ENCODE measurements around the gene RGS4.

DNA sequence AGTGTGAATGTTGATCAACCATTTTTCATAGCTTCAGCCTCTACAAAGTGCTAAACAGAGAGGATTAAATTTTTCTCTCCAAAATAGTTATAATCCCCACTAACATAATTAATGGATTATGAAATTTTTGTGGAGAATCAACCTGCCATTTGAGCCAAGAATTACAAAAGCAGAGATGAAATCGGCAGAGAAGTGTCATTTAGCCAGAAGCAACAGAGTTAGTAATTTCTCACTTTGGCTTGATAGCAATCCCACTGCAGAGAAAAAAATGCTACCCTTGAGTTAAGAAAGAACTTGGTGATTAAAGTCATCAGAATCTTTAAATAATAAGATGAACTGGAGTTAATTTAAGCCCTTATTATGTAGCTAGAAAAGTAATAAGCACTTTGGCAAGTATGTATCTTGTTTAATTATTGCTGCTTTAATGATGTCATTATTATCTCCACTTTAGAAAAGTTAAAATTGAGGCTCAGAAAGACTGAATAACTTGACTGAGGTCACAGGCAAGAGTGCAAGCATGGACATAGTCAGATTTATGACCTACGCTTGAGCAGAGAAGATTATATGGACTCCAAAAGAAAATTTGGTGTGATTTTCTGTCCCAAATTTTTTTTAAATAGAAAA lies 37.3 kb downstream of the RGS4 start:
- TF ChIP-seq, protein P1, sequence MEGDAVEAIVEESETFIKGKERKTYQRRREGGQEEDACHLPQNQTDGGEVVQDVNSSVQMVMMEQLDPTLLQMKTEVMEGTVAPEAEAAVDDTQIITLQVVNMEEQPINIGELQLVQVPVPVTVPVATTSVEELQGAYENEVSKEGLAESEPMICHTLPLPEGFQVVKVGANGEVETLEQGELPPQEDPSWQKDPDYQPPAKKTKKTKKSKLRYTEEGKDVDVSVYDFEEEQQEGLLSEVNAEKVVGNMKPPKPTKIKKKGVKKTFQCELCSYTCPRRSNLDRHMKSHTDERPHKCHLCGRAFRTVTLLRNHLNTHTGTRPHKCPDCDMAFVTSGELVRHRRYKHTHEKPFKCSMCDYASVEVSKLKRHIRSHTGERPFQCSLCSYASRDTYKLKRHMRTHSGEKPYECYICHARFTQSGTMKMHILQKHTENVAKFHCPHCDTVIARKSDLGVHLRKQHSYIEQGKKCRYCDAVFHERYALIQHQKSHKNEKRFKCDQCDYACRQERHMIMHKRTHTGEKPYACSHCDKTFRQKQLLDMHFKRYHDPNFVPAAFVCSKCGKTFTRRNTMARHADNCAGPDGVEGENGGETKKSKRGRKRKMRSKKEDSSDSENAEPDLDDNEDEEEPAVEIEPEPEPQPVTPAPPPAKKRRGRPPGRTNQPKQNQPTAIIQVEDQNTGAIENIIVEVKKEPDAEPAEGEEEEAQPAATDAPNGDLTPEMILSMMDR (IDR thresholded peaks at IDR 0.05; ENCODE audit: borderline replicate concordance, extremely low read depth, low read length, poor library complexity, severe bottlenecking) = no peak
- TF ChIP-seq EZH2 (IDR thresholded peaks at IDR 0.05; ENCODE audit: borderline replicate concordance, low read depth, low read length, severe bottlenecking) = no peak
